B cell (primary cell): ENCODE data around the gene RAB24. TPM values are rescaled to one million over a fixed set of nuclear protein-coding genes. Genes with fewer than 3 reads are reported as not detected.

Source experiments
- ATAC-seq: fragments of 200-7000 bp; cut with Tn5 transposase; one replicate; pipeline ENCODE4 v1.10.0; 2021; ENCODE audit warnings: low read depth, mild to moderate bottlenecking, moderate number of reproducible peaks, moderate library complexity
- CTCF ChIA-PET: fragments of 350-600 bp; sonication (Branson Sonifier 250); formaldehyde crosslinking; loops from one replicate; lab custom pipeline; 2021; ENCODE audit warnings: antibody characterized with exemption, inconsistent platforms; lab: Charles Lee
- POLR2A ChIA-PET: fragments of 350-600 bp; sonication (Branson Sonifier 250); formaldehyde crosslinking; loops from one replicate; lab custom pipeline; 2021; ENCODE audit warnings: antibody characterized with exemption; lab: Charles Lee
- DNase-seq: peaks from one replicate; pipeline ENCODE4 v3.0.0; 2013
- H2AFZ ChIP-seq: 2 replicates; pipeline ENCODE4 v1.6.1; 2012; ENCODE audit warnings: mild to moderate bottlenecking, low read depth, low read length; ENCODE audit not compliant: insufficient read depth, poor library complexity, severe bottlenecking
- H3K27ac ChIP-seq, 2 donors: 1 replicate in 1 of 2; 2 replicates in 1 of 2; pipeline ENCODE4 v1.5.1; 2012 to 2013; ENCODE audit warnings: low read length in 2 of 2, mild to moderate bottlenecking in 2 of 2, moderate library complexity in 1 of 2
- H3K27me3 ChIP-seq, 4 experiments: fragments of 200-600 bp in 1 of 4; sonication (generic) in 1 of 4; replicated peaks in 1 of 4; 1 replicate in 2 of 4; 2 replicates in 2 of 4; pipeline versions ENCODE4 v1.6.1 to v1.7.0; 2013 to 2016; ENCODE audit warnings: low read length in 3 of 4, mild to moderate bottlenecking in 2 of 4, mixed read lengths in 1 of 4, moderate library complexity in 1 of 4; ENCODE audit not compliant: insufficient read depth in 4 of 4, control insufficient read depth in 3 of 4; ENCODE audit errors: control extremely low read depth in 1 of 4
- H3K36me3 ChIP-seq, 2 experiments: replicated peaks in 1 of 2; 1 replicate in 1 of 2; 2 replicates in 1 of 2; pipeline versions ENCODE4 v1.6.1 to v1.7.1; 2013; ENCODE audit warnings: low read length in 1 of 2; ENCODE audit not compliant: insufficient read depth in 2 of 2, control insufficient read depth in 1 of 2; ENCODE audit errors: control extremely low read depth in 1 of 2, extremely low read depth in 1 of 2
- H3K4me1 ChIP-seq, 2 donors: fragments of 200-600 bp in 1 of 2; sonication (generic) in 1 of 2; 1 replicate in 1 of 2; 2 replicates in 1 of 2; pipeline versions ENCODE4 v1.5.1 to v1.6.1; 2013 to 2017; ENCODE audit warnings: low read length in 2 of 2; ENCODE audit not compliant: control insufficient read depth in 2 of 2, insufficient read depth in 2 of 2
- H3K4me2 ChIP-seq: replicated peaks from 2 replicates; pipeline ENCODE3; 2012; ENCODE audit warnings: mild to moderate bottlenecking, low read depth, low read length; ENCODE audit not compliant: poor library complexity, severe bottlenecking
- H3K4me3 ChIP-seq, 5 experiments: fragments of 200-600 bp in 1 of 5; sonication (generic) in 1 of 5; 1 replicate in 3 of 5; 2 replicates in 2 of 5; pipeline versions ENCODE4 v1.5.1 to v1.7.0; 2011 to 2016; ENCODE audit warnings: low read length in 4 of 5, mild to moderate bottlenecking in 4 of 5, low read depth in 2 of 5, control low read depth in 1 of 5, moderate library complexity in 1 of 5; ENCODE audit not compliant: insufficient read depth in 1 of 5; ENCODE audit errors: control extremely low read depth in 1 of 5, extremely low read depth in 1 of 5
- H3K79me2 ChIP-seq: fragments of 200-600 bp; sonication (generic); one replicate; pipeline ENCODE4 v1.6.0; 2016; ENCODE audit warnings: low read length; ENCODE audit not compliant: control insufficient read depth, insufficient read depth
- H3K9ac ChIP-seq: fragments of 200-600 bp; sonication (generic); 2 replicates; pipeline ENCODE4 v1.6.1; 2017; ENCODE audit warnings: mild to moderate bottlenecking, low read length, moderate library complexity
- H3K9me3 ChIP-seq, 3 donors: one replicate each; pipeline versions ENCODE4 v1.6.1 to v1.7.1; 2013; ENCODE audit warnings: low read length in 2 of 3; ENCODE audit not compliant: control insufficient read depth in 2 of 3, insufficient read depth in 1 of 3; ENCODE audit errors: control extremely low read depth in 1 of 3
- H4K20me1 ChIP-seq: 2 replicates; pipeline ENCODE4 v1.6.0; 2012; ENCODE audit warnings: mild to moderate bottlenecking, low read length; ENCODE audit not compliant: insufficient read depth, control insufficient read depth, poor library complexity, severe bottlenecking
- H3K27ac Mint-ChIP-seq: one replicate; pipeline ENCODE4 v1.8.0; 2021; ENCODE audit warnings: mixed read lengths
- H3K27me3 Mint-ChIP-seq: one replicate; pipeline ENCODE4 v1.8.0; 2021; ENCODE audit warnings: mixed read lengths
- H3K4me1 Mint-ChIP-seq: one replicate; pipeline ENCODE4 v1.8.0; 2021; ENCODE audit warnings: mixed read lengths
- H3K4me3 Mint-ChIP-seq: one replicate; pipeline ENCODE4 v1.8.0; 2021; ENCODE audit warnings: mixed read lengths
- H3K9me3 Mint-ChIP-seq: one replicate; pipeline ENCODE4 v1.8.0; 2022; ENCODE audit warnings: mixed read lengths; ENCODE audit not compliant: insufficient read depth
- CTCF ChIP-seq: fragments of 200-600 bp; IDR thresholded peaks from one replicate; pipeline ENCODE4 v1.8.0; 2022; ENCODE audit warnings: antibody characterized with exemption, mild to moderate bottlenecking
- EZH2 ChIP-seq: IDR thresholded peaks from 2 replicates; pipeline ENCODE4 v1.6.1; 2012; ENCODE audit warnings: borderline replicate concordance, low read depth, mild to moderate bottlenecking, moderate library complexity, low read length; ENCODE audit not compliant: insufficient read depth, poor library complexity, severe bottlenecking
- WGBS: methylation state at CpG from one replicate; pipeline ENCODE4 v1.1.5; 2013; ENCODE audit warnings: missing lambda C conversion rate; ENCODE audit not compliant: insufficient coverage; 5-methylcytosine and 5-hydroxymethylcytosine counted together
- intact Hi-C: fragments of 100-400 bp; cut with micrococcal nuclease; formaldehyde crosslinking; loops from one replicate; pipeline ENCODE4 v1.10.0; 2022
- polyA plus RNA-seq: library from polyadenylated mRNA; depleted of rRNA; stranded (reverse); fragments of >200 nt; gene quantifications from 2 replicates; pipeline ENCODE4 v1.2.3, GENCODE V29; 2012
- total RNA-seq, 2 donors: library from RNA; stranded (reverse); fragments of 120-200 nt in 1 of 2; gene quantifications; 1 replicate in 1 of 2; 2 replicates in 1 of 2; pipeline versions ENCODE4 v1.2.3 to v1.2.4, GENCODE V29; 2013 to 2022

RAB24 gene
- total and polyA plus RNA-seq, 2 donors (not counting 1 experiment from before 2014, with no cell fraction given): 38.3 to 147 TPM

- no peaks in the 10 kb centered on the region for H3K27me3 Mint-ChIP-seq
- H3K9me3 Mint-ChIP-seq: no peaks in the 10 kb centered on the region
- ChIA-PET POLR2A (interaction anchor here (0.6 kb wide), 3 partner anchors 69 to 235 kb away, joined by 3 read pairs; no protein-coding TSS in a partner anchor), CTCF (interaction anchor here (0.6 to 1.1 kb wide), 3 partner anchors 46 to 127 kb away, joined by 3 to 4 read pairs (median 3); no protein-coding TSS in a partner anchor)
- peaks cover 31% of the 10 kb centered on the region for H4K20me1 ChIP-seq
- ATAC-seq: no peak
- H3K79me2 ChIP-seq: peaks cover 51% of the 10 kb centered on the region
- peak overlapping the region; percentile 71 to 97 (median 91) for H3K4me3 ChIP-seq
- peak overlapping the region in 1 of 2 donors; percentile 81 for H3K27ac ChIP-seq
- H3K4me3 Mint-ChIP-seq: peak overlapping the region; percentile 95
- DNase-seq: peak; percentile 38
- peak overlapping the region; percentile 87 for H3K4me2 ChIP-seq
- H3K27me3 ChIP-seq: no peaks in the 10 kb centered on the region
- TF ChIP-seq CTCF (no peak), EZH2 (no peak)
- H3K4me1 Mint-ChIP-seq: peaks cover 73% of the 10 kb centered on the region
- intact Hi-C loops: loop anchor here (5.0 kb wide), 3 partner anchors 192 to 298 kb away; partner anchors contain the start of genes B4GALT7 and DOK3
- H3K36me3 ChIP-seq: peaks cover 2 to 37% of the 10 kb centered on the region in 2 experiments
- peak overlapping the region; percentile 92 for H3K27ac Mint-ChIP-seq
- 34% methylated on average over 5 of the region's 19 CpGs for WGBS
- peak overlapping the region; percentile 93 for H3K9ac ChIP-seq
- H3K4me1 ChIP-seq: peaks cover 61 to 78% of the 10 kb centered on the region in 2 donors
- peaks cover 0 to 2% (median 0%) of the 10 kb centered on the region in 3 donors for H3K9me3 ChIP-seq
- peak overlapping the region; percentile 93 for H2AFZ ChIP-seq
Observed at GRCh38 chr5:177304392-177305119, 1.0 kb upstream of the RAB24 start.
